IPS-11a (cell line): ENCODE measurements around the gene XPO5.

Experiments
- H3K4me3 ChIP-seq: one replicate; pipeline ENCODE4 v1.5.1; 2013; ENCODE audit warnings: low read depth, low read length, control low read depth

Gene XPO5

DNA sequence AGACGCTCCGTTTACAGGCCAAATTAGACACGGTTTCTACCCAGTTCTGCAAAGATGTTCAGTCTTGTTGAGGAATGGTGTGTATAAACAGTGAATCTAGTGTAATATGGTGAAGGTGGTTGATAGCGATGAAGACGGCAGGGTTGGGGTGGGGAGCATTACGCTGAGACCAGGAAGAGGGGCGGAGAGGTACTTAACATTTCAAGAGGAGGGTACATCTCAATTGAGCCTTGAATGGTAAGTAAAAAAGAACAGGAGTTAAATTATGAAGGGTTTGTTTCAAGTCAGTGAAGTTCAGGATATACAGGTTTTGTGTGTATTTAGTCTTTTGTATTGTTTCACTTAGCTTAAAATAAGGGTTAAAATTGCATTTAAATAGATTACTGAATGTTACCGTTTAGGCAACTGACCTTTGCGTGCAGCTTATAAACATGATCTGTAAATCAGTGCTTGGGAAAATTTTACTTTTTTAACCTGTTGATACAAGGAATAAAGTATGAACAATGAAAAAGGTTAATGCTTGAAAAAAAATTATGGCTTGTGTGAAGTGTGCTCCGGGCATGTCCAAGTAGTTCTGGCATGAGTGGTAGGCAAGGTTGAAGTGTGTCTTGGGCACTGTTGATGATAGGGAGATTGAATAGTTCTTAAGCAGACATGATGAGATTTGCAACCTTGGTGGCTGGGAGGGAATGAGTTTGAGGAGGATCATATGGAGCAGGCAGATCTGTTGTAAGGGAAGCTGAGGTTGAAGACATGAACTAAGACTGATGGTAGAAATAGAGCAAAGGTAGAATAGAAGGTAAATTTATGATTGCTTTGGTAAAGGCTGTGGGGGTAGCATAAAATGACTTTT lies 58.1 kb downstream of the XPO5 start:
- H3K4me3 ChIP-seq: peak overlapping the region; percentile 99

DNA sequence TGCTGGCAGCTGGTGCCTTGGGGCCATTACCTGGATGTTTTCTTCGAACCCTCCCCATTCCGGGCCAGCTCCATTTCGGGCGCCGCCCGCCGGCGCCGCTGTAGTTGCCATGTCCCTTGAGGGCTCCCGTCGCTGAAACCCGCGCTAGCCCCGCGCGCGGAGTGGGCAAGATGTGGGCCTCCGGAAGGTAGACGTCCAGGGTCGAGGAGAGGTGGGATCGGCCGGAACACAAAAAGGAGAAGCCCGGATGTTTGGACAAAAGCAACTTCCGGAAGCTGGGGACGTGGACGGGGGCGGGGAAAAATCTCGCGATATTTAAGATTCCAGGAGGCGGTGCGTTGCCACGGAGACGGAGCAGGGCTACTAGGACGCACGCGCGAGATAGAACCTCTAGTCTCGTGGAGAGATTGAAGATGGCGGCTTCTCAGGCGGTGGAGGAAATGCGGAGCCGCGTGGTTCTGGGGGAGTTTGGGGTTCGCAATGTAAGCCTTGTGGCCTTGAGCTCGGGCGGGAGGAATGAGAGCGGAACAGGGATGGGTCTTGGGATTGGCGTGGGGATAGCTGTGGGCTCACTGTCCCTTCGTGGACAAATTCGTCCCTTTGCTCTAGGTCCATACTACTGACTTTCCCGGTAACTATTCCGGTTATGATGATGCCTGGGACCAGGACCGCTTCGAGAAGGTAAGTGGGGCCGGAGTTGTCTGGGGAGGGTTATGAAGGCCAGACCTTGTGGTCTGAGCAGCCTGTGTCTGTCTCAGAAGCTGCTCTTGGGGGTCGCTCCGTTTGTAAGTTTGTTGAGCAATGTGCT lies 58.9 kb downstream of the XPO5 start, which contains the start of the genes POLR1C and YIPF3:
TSS of gene POLR1C (plus strand) at position 393 of the 808 bp plus-strand sequence. CDS start at position 414, 21 bp downstream.
TSS of gene YIPF3 (minus strand) at position 230 of the 808 bp plus-strand sequence. CDS start at position 111, 119 bp downstream.
- peak within 1 kb of the TSS; percentile 99 for H3K4me3 ChIP-seq

DNA sequence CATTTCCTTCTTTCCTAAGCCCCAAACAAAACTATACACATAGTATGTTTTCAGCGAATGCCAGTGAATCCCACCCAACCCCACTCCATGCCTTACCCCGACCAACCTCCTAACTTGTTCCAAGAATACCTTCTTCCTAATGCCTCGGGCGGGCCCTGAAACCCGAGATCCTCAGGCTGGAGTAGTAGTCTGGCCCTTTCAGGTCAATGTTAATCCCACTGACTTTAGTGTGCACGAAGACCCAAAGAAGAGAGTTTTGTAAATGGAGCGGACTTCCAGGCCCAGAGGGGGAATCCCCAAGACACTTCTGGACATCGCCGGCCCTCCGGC lies 59.5 kb downstream of the XPO5 start:
- peak overlapping the region; percentile 99 for H3K4me3 ChIP-seq

DNA sequence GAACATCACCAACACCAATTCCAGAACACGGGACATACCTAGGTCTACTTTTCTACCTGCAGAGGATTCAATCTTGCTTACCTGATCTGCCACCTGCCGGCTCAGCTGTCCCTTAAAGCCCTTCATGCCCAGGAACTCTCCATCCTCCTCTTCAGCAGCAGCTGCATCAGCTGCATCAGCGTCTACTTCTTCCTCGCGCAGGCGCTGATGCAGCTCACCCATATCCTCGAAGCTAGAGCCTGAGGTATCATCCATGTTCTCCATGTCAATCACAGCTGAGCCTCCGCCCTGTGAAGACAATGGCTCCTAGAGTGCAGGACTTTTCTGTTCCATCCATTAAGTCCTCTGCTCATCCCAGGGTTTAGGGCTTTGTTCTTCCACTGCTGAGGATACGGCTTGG lies 60.0 kb downstream of the XPO5 start:
- H3K4me3 ChIP-seq: peak overlapping the region; percentile 99

DNA sequence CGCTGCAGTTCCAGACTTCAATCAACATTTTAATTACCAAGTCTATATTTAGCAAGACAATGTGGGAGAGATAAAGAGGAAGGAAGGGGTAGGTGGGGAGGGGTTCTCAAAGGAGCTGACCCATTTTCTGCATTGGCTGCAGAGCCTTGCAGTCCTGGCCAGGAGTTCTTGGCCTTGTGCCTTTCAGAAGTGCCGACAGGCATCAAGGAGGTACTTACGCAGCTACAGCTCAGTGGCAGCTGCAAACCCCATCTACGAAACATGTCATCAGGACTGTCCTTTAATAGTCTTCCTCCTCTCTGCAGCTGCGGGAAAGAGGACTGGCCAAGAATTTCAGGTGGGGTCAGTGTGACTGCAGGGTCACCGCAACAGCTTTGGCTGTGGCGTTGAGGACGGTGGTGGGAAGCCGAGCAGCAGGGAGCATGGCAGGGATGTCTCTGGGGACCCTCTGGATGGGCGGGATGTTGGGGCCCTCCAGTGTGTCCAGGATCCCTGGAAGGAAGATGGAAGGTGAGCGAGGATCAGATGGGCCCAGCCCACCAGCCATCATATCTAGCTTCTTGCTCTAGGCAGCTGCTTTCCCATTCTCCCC lies 63.9 kb downstream of the XPO5 start:
- no peak overlapping the region for H3K4me3 ChIP-seq

DNA sequence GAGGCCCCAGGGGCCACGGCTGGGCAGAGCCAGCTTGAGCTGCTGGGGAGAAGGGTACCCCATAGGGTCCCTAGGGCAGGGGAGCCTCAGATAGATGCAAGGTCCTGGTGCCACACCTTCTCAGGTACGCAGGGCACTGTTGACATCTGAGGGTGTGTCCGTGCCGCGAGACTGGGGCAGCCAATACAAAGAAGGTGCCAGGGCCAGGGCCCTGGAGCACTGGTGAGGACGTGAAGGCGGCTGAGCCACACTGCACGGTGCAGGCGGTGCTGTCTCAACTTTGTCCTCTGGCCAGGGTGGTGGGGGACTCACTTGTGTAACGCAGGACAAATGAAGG lies 65.0 kb downstream of the XPO5 start:
- H3K4me3 ChIP-seq: peak overlapping the region; percentile 64

DNA sequence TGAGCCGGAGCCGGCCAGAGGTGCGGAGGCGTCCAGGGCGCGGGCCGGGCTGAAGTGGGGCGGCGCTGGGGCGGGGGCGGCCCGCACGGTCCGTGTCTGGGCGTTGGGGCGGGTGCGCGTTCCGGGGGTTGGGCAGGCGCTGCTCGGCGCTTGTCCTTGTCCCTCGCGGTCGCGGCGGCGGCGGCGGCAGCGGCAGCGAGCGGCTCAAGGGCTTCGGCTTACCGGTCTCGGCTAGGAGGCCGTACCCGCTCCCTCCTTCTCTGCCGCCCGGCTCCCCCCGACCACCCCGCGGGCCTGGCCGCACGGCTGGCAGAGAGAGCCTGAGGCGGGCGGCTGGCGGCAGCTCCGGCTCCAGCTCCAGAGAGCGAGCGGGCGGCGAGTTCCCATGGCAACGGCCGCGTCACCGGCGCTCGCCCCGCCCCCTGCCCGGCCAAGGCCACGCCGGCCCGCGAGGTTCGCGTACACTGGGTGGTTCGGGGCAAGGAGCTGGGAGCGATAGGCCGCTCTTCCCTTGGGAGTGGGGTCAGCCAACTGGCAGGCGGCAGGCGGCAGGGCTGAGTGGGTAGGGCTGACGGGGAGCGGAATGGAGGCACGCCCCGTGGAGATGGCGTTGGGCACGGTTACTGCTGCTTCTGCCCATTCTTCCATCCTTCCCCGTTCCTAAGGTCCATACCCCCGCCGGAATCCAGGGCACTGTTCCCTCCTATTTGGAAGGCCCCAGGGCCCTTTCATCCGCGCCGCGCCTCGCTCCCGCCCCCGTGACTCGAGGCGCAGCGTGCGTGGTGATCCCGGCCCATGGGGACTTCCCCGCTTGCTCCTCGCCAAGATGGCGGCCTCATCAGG lies 65.6 kb downstream of the XPO5 start, which contains the start of gene LRRC73:
TSS of gene LRRC73 (minus strand) at position 363 of the 843 bp plus-strand sequence. CDS start 561 bp downstream, outside the sequence.
- H3K4me3 ChIP-seq: peak within 1 kb of the TSS; percentile 64

DNA sequence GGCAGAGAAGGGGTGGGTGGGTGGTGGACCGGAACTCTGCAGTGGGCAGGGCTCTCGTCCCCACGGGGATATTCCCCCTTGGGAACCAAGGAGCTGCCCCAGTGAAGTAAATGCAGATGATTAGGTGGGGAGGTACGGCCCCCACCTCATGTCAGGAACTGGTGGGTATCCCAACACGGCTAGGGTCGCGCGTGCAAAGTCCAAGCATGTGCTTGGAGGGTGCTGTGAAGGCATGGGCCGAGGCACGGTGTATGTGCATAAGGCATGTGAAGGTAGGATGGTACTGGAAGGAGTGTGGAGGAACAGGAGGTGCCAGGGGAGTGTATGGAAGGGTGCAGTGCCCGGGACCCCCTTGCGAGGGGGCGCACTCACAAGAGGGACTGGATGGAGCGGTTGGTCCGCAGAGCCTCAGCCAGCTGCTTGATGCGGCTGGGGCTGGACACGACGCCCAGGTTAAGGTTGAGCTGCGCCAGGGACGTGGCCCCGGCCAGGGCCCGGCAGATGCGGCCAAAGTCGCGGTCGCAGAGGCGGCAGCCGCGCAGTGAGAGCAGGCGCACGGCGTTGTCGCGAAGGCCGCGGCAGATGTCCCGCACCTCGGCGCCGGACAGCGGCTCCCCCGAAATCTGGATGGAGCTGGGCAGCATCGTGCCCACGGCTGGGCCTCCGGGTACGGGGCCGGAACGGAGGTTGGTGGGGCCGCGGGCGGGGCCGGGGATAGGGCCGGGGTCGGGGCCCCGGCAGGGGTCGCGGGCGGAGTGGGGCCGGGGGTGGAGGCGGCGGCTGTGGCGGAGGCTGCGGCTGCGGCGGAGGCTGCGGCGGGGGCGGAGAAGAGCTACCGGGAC lies 66.5 kb downstream of the XPO5 start:
- peak overlapping the region; percentile 39 for H3K4me3 ChIP-seq

DNA sequence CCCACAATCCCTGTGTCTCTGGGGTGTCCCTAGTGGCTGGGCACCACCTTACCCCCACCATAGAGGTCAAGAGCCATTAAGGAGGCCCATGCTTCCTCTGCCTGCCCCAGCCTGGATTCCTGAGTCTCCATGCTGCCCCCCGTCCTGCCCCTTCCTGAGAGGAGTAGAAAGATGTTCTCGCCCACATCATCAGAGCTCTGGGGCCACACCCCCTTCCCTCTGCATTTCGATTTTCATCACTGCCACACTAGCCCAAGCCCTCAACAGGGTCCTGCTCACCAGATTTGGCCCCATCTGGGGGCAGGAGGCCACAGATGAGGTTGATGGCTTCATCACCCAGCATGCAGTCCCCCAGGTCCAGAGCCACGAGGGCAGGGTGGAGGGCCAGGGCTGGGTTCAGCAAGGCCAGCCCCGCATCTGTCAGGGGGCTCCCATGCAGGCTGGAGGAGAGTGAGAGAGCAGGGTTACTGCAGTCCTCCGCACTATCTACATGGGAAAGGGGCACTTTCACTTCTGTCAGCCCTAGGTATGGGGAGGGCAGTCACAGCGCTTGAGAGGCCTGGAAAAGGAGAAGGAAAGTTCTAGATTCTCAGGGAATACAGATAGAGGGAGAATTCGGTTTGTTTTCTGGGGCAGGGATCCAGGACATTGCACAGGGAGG lies 67.2 kb downstream of the XPO5 start:
- H3K4me3 ChIP-seq: no peak overlapping the region

DNA sequence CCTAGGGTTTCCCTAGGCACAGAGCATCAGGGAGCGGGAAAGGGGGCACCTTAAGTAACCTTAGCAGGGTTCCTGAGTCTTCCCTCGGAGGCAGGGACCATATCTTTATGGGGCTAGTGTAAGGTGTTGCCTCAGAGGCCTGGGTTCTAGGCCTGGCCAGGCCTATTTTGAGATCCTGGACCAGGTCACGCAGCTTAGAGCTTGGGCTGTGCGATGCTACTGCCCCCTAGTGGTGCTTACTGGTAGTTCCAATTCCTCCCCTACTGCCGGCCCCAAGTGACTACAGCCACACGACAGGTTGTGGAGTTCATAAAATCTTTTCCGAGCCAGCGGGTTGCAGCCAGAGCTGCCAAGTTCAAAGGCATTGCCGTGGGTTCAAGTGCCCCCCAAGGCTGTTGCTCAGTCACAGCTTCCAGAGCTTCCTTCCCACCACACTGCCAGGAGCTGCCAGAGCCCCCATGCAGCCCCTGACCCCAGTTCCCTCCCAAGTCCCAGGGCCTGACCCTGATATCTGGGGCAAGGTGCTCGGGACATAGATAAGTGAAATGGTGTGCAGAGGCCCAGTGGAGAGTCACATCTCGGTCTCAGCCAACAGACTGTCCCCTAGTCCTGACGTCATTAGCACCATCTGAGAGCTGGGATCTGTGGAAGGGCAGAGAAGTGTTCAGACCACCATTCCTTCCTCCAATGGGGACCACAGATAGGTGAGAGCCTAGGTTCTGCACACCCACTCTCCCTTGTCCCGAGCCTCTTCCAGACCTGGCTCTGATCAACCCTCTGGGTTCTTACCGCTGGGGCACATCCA lies 69.0 kb downstream of the XPO5 start:
- no peak overlapping the region for H3K4me3 ChIP-seq

DNA sequence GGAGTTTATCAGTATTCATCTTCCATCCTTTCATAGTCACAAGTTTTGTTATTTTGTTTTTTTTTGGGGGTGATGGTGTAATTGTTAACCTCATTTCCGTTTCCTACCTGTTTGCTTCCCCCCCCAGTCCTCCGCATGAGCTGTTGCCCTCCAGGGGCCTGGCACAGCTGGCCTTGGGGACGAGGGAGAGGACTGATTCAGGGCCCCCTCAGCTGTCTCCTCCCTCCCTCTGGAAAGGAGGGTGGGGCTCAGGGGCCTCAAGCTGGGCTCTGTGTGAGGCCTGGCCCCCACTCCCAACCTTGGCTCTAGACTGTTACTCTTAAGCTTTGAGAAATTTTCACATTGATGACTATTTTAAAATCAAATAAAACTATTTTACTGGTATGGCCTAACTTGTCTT lies 69.7 kb downstream of the XPO5 start:
- H3K4me3 ChIP-seq: no peak overlapping the region

DNA sequence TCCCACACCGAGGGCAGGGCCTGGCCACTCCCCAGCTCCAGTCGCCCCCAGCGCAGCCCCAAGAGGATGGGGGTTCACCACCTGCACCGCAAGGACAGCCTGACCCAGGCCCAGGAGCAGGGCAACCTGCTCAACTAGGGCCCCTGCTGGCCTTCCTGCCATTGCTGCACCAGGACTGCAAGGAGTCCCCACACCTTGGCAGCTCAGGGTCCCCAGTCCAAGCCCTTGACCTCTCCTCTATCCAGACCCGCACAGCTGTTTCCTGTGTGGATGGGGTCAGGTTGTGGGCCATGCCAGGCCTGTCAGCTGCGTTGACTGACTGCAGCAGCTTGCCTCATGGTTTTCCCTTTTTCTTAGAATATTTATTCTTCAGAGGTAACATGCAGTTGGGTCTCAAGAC lies 70.1 kb downstream of the XPO5 start:
- H3K4me3 ChIP-seq: no peak overlapping the region

DNA sequence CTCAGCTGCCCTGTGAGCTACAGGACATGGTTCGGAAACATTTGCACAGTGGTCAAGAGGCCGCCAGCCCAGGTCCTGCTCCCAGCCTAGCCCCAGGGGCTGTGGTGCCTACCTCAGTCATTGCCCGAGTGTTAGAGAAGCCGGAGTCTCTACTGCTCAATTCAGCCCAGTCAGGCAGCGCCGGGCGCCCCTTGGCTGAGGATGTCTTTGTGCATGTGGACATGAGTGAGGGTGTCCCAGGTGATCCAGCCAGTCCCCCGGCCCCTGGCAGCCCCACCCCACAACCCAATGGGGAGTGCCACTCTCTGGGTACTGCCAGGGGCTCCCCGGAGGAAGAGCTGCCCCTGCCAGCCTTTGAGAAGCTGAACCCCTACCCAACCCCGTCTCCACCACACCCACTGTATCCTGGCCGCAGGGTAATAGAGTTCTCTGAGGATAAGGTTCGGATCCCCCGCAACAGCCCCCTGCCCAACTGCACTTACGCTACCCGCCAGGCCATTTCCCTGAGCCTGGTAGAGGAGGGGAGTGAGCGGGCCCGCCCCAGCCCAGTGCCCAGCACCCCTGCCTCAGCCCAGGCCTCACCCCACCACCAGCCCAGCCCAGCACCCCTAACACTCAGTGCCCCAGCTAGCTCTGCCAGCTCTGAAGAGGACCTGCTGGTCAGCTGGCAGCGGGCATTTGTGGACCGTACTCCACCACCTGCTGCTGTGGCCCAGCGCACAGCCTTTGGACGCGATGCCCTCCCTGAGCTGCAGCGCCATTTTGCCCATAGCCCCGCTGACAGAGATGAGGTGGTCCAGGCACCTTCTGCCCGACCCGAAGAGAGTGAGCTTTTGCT lies 70.9 kb downstream of the XPO5 start:
- H3K4me3 ChIP-seq: no peak overlapping the region

DNA sequence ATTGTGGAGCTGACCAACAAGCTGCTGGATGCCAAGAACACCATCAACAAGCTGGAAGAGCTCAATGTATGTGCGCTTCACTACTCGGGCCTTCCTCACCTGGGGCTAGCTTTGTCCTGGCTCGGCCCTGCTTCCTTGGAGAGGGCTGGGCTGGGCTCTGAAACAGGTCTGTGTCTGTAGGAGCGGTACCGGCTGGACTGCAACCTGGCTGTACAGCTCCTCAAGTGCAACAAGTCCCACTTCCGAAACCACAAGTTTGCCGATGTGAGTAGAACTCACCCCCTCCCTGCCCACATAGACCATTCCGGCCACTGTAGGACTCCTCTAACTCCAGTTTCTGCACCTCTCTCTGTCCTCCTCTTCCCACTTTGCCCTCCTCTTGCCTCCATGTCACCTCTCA lies 72.4 kb downstream of the XPO5 start:
- no peak overlapping the region for H3K4me3 ChIP-seq

DNA sequence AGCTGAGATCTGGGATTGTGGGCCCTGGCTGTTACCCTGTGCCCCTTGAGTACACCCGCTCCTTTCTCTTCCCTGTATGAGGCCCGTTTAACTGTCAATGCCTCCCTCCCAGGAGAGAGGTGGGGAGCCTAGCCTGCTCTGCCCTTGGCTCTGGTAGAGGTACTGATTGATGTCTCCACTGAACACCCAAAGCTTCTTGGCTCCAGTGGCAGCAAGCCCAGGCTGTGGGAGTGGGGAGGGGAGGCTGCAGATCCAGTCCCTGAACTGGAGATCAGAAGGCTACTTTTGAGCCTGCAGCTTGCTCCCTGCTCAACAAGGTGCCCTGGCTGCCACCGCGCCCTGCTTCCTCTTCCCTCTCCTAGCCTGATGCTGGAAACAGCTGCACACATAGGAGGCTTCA lies 73.2 kb downstream of the XPO5 start:
- H3K4me3 ChIP-seq: no peak overlapping the region

DNA sequence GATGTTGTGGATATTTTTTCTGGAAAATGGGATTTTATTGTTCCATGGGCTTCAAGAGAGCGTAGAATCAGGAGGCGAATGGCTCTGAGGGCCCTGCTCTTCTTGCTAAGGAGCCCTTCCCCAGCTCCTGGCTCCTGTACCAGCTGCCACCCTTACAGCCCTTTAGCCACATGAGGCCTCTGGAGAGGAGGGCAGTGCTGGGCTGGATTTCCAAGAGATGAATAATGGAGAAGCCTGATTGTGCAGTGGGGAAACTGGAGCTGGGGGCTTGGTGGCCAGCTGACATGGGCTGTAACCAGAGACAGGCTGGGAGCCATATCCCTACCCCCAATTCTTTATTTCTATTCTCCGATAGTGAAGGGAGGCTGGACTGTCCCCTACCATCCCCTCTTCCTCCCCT lies 74.9 kb downstream of the XPO5 start:
- H3K4me3 ChIP-seq: no peak overlapping the region

DNA sequence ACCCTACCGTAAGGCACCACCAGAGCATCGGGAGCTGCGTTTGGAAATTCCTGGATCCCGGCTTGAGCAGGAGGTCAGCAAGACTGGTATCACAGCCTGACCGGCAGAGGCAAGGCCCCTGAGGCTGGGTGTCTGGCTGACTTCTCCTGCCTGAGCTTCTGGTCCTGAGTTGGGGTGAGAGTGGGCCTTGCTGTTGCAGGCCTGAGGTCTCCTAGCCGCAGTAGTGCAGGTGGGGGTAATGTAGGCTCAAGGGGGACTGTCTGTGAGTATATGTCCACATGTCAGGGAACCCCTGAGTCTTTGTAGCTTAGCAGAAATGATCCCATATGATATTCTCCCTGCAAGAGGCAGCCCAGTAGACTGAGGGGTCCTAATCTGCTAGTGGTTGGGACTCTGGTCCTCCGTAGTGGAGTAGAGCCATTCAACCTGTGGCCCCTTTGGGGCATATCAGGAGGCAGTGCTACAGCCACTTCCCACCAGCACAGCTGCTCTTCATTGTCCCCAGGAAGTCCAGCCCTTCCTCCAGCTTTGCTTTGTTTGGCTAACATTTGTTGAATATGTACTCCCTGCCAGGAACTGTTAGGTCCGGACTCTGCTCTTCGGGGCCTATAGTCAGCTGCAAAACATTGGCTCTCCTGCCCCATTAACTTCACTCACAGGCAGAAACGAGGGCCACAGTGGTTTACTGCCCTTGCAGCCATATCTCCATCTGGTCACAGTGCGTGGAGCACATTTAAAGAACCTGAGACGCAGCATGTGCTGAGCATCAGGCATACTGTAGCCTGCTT lies 76.6 kb downstream of the XPO5 start:
- H3K4me3 ChIP-seq: no peak overlapping the region
